Measurements from ENCODE around the gene DNAJC3. TPM values are rescaled to one million over a fixed set of nuclear protein-coding genes. Genes with fewer than 3 reads are reported as not detected.

The DNAJC3 gene
- total RNA-seq, 4 donors from 2014 or later, result 22.2 to 37.7 (median 28.8) TPM

DNA sequence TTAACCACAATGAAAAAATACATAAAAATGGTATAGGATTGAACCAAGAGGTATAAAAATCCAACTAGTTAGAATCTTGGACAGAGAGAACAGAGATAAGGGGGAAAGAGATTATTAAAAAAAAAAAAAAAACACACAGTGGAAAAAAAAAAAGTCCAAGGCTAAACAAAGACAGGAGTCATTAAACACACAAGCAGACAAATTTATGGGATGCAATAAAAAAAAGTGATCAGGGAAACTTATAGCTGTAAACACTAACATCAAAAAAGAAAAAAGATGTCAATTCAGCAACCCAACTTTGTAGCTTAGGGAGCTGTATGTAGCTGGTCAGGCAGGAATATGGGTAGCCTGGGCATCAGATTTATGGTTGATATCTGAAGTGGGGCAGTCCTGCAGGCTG, 129.0 kb downstream of the DNAJC3 start:
- no peak for TF ChIP-seq POLR2A (IDR thresholded peaks at IDR 0.05)
- TF ChIP-seq, protein P1, sequence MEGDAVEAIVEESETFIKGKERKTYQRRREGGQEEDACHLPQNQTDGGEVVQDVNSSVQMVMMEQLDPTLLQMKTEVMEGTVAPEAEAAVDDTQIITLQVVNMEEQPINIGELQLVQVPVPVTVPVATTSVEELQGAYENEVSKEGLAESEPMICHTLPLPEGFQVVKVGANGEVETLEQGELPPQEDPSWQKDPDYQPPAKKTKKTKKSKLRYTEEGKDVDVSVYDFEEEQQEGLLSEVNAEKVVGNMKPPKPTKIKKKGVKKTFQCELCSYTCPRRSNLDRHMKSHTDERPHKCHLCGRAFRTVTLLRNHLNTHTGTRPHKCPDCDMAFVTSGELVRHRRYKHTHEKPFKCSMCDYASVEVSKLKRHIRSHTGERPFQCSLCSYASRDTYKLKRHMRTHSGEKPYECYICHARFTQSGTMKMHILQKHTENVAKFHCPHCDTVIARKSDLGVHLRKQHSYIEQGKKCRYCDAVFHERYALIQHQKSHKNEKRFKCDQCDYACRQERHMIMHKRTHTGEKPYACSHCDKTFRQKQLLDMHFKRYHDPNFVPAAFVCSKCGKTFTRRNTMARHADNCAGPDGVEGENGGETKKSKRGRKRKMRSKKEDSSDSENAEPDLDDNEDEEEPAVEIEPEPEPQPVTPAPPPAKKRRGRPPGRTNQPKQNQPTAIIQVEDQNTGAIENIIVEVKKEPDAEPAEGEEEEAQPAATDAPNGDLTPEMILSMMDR (IDR thresholded peaks at IDR 0.05), result no peak
- intact Hi-C loops (cut with DNase I; ENCODE audit: low total_unique reads), result no loop called here

DNA sequence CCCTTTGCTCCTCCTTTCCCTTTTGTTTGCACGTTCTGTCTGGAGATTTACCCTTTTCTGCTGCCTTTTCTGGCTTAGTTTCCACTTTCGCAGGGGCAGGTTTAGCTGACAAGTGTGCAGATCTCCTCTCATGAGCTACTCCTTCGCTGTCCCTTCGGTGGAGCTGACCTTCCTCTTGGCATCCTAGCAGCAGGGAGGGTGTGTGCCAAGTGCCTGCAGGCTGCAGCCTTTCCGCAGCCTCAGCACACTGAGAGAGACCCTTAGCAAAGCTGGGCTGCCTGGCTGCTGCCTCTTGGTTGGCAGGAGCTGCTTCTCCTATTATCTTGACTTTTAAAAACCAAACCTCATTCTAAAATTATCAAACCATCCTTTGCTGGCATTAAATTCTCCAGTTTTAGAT, 132.5 kb downstream of the DNAJC3 start:
- TF ChIP-seq, protein P1 (IDR thresholded peaks at IDR 0.05), result no peak
- TF ChIP-seq POLR2A (IDR thresholded peaks at IDR 0.05), result no peak
- intact Hi-C loops (cut with DNase I; ENCODE audit: low total_unique reads), result no loop called here
- DNase-seq (ENCODE audit: low spot score in 2 of 2), result no peak
- H3K4me3 ChIP-seq (ENCODE audit: low read depth, poor library complexity, severe bottlenecking), result no peak overlapping the region
- 89 to 94% methylated on average over 5 of the region's 5 CpGs for WGBS, 2 donors

More for the DNA sequence above, 129.0 kb downstream of the DNAJC3 start:
- DNase-seq (ENCODE audit: low spot score in 2 of 2), result no peak
- no peak overlapping the region for H3K4me3 ChIP-seq (ENCODE audit: low read depth, poor library complexity, severe bottlenecking)

DNA sequence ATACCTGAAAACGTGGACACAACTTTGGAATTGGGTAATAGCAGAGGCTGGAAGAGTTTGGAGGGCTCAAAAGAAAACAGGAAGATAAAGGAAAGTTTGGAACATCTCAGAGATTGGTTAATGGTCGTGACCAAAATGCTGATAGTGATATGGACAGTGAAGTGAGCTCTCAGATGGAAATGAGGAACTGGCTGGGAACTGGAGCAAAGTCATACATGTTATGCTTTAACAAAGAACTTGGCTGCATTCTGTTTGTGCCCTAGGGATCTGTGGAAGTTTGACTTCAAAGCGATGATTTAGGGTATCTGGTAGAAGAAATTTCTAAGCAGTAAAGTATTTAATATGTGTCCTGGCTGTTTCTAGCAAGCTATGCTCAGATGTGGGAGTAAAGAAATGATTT, 136.2 kb downstream of the DNAJC3 start:
- 90 to 94% methylated on average over 3 of the region's 3 CpGs for WGBS, 2 donors
- H3K4me3 ChIP-seq (ENCODE audit: low read depth, poor library complexity, severe bottlenecking), result no peak overlapping the region
- TF ChIP-seq POLR2A (IDR thresholded peaks at IDR 0.05), result no peak
- TF ChIP-seq, protein P1 (IDR thresholded peaks at IDR 0.05), result no peak
- DNase-seq (ENCODE audit: low spot score in 2 of 2), result no peak
- intact Hi-C loops (cut with DNase I; ENCODE audit: low total_unique reads), result no loop called here

GRCh38 chr13:95814495-95814894, 137.6 kb downstream of the DNAJC3 start:
- 95 to 97% methylated on average over 1 of the region's 1 CpG for WGBS, 2 donors
- no peak for DNase-seq (ENCODE audit: low spot score in 2 of 2)
- no peak overlapping the region for H3K4me3 ChIP-seq (ENCODE audit: low read depth, poor library complexity, severe bottlenecking)
- intact Hi-C loops (cut with DNase I; ENCODE audit: low total_unique reads), result no loop called here
- TF ChIP-seq POLR2A (IDR thresholded peaks at IDR 0.05), result no peak
- TF ChIP-seq, protein P1 (IDR thresholded peaks at IDR 0.05), result no peak

- intact Hi-C loops (cut with DNase I; ENCODE audit: low total_unique reads), result no loop called here
- WGBS, 2 donors, result 94 to 96% methylated on average over 5 of the region's 5 CpGs
- TF ChIP-seq, protein P1 (IDR thresholded peaks at IDR 0.05), result no peak
- no peak for TF ChIP-seq POLR2A (IDR thresholded peaks at IDR 0.05)
- no peak for DNase-seq (ENCODE audit: low spot score in 2 of 2)
- H3K4me3 ChIP-seq (ENCODE audit: low read depth, poor library complexity, severe bottlenecking), result no peak overlapping the region
Observed at GRCh38 chr13:95822303-95822702, 145.4 kb downstream of the DNAJC3 start.

GRCh38 chr13:95833126-95833525, 156.2 kb downstream of the DNAJC3 start:
- WGBS, 2 donors, result 80 to 96% methylated on average over 1 of the region's 1 CpG
- H3K4me3 ChIP-seq (ENCODE audit: low read depth, poor library complexity, severe bottlenecking), result no peak overlapping the region
- no peak for DNase-seq (ENCODE audit: low spot score in 2 of 2)
- TF ChIP-seq, protein P1 (IDR thresholded peaks at IDR 0.05), result no peak
- no peak for TF ChIP-seq POLR2A (IDR thresholded peaks at IDR 0.05)
- intact Hi-C loops (cut with DNase I; ENCODE audit: low total_unique reads), result loop anchor here (5.0 kb wide), 1 partner anchor 211 kb away; no protein-coding TSS in a partner anchor

All from lower leg skin (tissue), 4 donors.